DMS 273 (cell line): ENCODE results near the gene CENPS.

Experiments used
- DNase-seq: peaks from one replicate; lab custom pipeline; 2025; ENCODE audit not compliant: unreplicated experiment; lab: John Stamatoyannopoulos, UW

The CENPS gene

DNA sequence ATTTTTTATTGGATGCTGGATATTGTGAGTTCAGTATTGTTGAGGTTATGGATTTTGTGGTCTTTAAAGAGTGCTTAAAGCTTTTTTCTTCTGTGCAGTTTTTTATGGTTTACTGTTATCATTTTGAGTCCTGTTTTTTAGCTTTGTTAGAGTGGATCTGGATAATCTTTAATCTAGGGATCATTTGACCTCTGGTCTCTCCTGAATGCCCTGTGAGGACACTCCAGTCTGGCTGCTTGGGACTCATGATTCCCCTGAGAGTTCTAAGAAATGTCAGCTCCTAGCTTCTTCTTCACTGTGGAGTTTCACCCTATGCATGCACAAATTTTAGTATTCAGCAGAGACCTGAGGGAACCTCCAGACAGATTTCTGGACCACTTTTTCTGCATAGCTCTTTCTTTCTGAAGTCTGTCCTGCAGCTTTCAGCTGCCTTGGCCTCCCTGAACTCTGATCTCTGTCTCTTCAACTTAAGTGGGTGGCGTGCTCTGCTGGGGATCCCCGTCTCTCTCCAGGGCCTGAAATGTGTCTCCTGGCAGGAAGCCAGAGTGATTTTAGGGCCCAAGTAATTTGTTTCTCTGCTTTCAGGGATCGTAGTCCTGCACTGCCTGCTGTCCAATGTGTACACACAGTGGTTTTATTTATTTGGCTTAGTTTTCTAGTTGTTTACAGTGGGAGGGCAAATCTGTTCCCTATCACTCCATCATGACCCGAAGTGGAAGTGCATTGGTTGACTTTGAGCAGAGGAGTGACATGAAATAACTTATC, 59.2 kb downstream of the CENPS start:
- no peak for DNase-seq

GRCh38 chr1:10490286-10490970, 60.2 kb downstream of the CENPS start:
- no peak for DNase-seq
